HL-60 (cell line): ENCODE results near the gene RTN4R.

Source experiments
- GABPA ChIP-seq: IDR thresholded peaks from 2 replicates; pipeline ENCODE4 v1.6.1; 2012; ENCODE audit warnings: low read depth
- POLR2AphosphoS5 ChIP-seq: IDR thresholded peaks from 2 replicates; pipeline ENCODE4 v1.6.1; 2012; ENCODE audit warnings: low read depth
- TF ChIP-seq, protein P1 (sequence below): IDR thresholded peaks from one replicate; pipeline ENCODE4 v1.5.1; 2011; ENCODE audit warnings: low read length, control low read depth, inconsistent platforms; ENCODE audit not compliant: insufficient read depth
- TF ChIP-seq, protein P2 (sequence below): IDR thresholded peaks from 2 replicates; pipeline ENCODE4 v1.6.1; 2012; ENCODE audit warnings: low read depth; ENCODE audit not compliant: insufficient replicate concordance

DNA sequence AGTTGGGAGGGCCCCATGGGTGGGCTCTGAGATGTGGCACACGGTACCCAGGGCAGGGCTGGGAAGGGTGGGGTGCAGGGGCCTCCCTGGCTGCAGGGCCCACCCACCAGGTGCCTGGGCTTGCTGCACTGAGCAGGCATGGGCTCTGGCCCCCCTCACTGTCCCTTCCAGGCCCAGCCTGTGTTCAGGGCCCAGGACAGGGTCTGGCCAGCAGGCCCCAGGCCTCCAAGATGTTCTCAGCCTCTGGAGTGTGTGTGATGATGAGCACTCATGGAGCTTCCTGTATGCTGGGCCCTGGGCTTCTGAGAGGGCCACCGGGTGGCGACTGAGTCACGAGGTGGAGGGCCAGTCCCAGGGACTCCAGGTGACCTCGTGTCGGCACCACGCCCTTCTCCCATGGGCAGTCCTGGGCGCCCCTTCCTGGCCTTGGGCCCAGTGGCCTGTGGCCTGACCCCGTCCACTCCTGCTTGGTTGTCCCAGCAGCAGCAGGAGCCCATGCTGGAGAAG is 61.4 kb downstream of the RTN4R start:
- TF ChIP-seq, protein P1, sequence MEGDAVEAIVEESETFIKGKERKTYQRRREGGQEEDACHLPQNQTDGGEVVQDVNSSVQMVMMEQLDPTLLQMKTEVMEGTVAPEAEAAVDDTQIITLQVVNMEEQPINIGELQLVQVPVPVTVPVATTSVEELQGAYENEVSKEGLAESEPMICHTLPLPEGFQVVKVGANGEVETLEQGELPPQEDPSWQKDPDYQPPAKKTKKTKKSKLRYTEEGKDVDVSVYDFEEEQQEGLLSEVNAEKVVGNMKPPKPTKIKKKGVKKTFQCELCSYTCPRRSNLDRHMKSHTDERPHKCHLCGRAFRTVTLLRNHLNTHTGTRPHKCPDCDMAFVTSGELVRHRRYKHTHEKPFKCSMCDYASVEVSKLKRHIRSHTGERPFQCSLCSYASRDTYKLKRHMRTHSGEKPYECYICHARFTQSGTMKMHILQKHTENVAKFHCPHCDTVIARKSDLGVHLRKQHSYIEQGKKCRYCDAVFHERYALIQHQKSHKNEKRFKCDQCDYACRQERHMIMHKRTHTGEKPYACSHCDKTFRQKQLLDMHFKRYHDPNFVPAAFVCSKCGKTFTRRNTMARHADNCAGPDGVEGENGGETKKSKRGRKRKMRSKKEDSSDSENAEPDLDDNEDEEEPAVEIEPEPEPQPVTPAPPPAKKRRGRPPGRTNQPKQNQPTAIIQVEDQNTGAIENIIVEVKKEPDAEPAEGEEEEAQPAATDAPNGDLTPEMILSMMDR, result no peak
- TF ChIP-seq GABPA, result no peak
- no peak for TF ChIP-seq POLR2AphosphoS5
- TF ChIP-seq, protein P2, sequence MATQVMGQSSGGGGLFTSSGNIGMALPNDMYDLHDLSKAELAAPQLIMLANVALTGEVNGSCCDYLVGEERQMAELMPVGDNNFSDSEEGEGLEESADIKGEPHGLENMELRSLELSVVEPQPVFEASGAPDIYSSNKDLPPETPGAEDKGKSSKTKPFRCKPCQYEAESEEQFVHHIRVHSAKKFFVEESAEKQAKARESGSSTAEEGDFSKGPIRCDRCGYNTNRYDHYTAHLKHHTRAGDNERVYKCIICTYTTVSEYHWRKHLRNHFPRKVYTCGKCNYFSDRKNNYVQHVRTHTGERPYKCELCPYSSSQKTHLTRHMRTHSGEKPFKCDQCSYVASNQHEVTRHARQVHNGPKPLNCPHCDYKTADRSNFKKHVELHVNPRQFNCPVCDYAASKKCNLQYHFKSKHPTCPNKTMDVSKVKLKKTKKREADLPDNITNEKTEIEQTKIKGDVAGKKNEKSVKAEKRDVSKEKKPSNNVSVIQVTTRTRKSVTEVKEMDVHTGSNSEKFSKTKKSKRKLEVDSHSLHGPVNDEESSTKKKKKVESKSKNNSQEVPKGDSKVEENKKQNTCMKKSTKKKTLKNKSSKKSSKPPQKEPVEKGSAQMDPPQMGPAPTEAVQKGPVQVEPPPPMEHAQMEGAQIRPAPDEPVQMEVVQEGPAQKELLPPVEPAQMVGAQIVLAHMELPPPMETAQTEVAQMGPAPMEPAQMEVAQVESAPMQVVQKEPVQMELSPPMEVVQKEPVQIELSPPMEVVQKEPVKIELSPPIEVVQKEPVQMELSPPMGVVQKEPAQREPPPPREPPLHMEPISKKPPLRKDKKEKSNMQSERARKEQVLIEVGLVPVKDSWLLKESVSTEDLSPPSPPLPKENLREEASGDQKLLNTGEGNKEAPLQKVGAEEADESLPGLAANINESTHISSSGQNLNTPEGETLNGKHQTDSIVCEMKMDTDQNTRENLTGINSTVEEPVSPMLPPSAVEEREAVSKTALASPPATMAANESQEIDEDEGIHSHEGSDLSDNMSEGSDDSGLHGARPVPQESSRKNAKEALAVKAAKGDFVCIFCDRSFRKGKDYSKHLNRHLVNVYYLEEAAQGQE, result no peak
